HG03575 (cell line): ENCODE results near the gene GRK6.

Experiments used
- ATAC-seq: cut with Tn5 transposase; IDR thresholded peaks from one replicate; pipeline ENCODE4 v1.9.1; 2021; ENCODE audit not compliant: unreplicated experiment, insufficient number of reproducible peaks, low FRiP score; ENCODE audit errors: extremely low read depth

The GRK6 gene

GRCh38 chr5:177459819-177460628, 33.5 kb downstream of the GRK6 start:
- no peak for ATAC-seq

- ATAC-seq: no peak
These were observed 35.7 kb downstream of the GRK6 start for GRCh38 chr5:177462021-177462670.

GRCh38 chr5:177465044-177465443, 38.6 kb downstream of the GRK6 start:
- no peak for ATAC-seq

- no peak for ATAC-seq
These were observed 40.4 kb downstream of the GRK6 start for GRCh38 chr5:177466861-177467260.

- ATAC-seq: no peak
These were observed 41.0 kb downstream of the GRK6 start for GRCh38 chr5:177467436-177467835.

- no peak for ATAC-seq
These were observed 41.8 kb downstream of the GRK6 start for GRCh38 chr5:177468329-177468684.

GRCh38 chr5:177468685-177469628, 42.5 kb downstream of the GRK6 start:
- no peak for ATAC-seq

GRCh38 chr5:177469750-177470525, 43.5 kb downstream of the GRK6 start:
- ATAC-seq: no peak

- no peak for ATAC-seq
These were observed 44.5 kb downstream of the GRK6 start for GRCh38 chr5:177470759-177471536.

- ATAC-seq: no peak
These were observed 45.3 kb downstream of the GRK6 start for GRCh38 chr5:177471610-177472356.

GRCh38 chr5:177472460-177473442, 46.3 kb downstream of the GRK6 start:
- no peak for ATAC-seq

GRCh38 chr5:177473443-177474001, 47.0 kb downstream of the GRK6 start, which contains the start of gene DBN1:
DBN1 (minus strand) TSS chr5:177473634; CDS start chr5:177473521, 113 bp downstream.
- no peak for ATAC-seq

GRCh38 chr5:177474002-177474476, 47.6 kb downstream of the GRK6 start:
- no peak for ATAC-seq

- ATAC-seq: no peak
These were observed 48.5 kb downstream of the GRK6 start for GRCh38 chr5:177474846-177475562.
